ENCODE measurements around the gene SLC44A3. TPM values are rescaled to one million over a fixed set of nuclear protein-coding genes. Genes with fewer than 3 reads are reported as not detected.
"Not testable (repeated sequence)": the region's sequence is repeated elsewhere in the genome, so short reads cannot be mapped to it uniquely, and the experiment has no call there.

Gene SLC44A3
- total and polyA plus RNA-seq, 2 of the 13 experiments (the other 11 are each of a cell fraction or from before 2014, with no cell fraction given) = 6.8 to 14.1 TPM

DNA sequence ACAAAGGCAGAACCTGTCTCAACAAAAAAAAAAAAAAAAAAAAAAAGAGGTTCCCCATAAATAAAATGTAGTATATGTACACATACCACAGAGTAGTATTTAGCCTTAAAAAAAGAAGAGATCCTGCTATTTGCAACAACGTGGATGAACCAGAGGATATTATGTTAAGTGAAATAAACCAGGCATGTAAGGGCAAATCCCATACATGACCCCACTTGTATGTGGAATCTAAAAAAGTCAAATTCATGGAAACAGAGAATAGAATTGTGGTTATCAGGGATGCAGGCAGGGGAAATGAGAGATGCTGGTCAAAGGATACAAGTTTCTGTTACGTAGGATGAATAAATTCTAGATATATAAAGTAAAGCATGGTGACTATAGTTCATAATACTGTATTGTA lies 16.7 kb downstream of the SLC44A3 start:
- ATAC-seq (no peak), FAIRE-seq (no peak), DNase-seq (ENCODE audit: low spot score) (no peak)
- H2AFZ ChIP-seq (ENCODE audit: low read length) = no peak overlapping the region
- H3K36me3 ChIP-seq (replicated peaks in 1 of 2; ENCODE audit: control insufficient read depth in 1 of 2, insufficient read depth in 2 of 2, low read length in 2 of 2) = peaks cover 0 to 1% of the 10 kb centered on the region in 2 experiments; a peak in 2 of 5 replicates
- 98% methylated on average over 2 of the region's 2 CpGs for WGBS (ENCODE audit: low lambda C conversion rate)
- no peak overlapping the region for H3K4me3 ChIP-seq (replicated peaks in 1 of 3; ENCODE audit: insufficient read depth in 1 of 3, low read depth in 2 of 3, low read length in 3 of 3)
- no peaks in the 10 kb centered on the region for H3K9me3 ChIP-seq (ENCODE audit: low read length)
- H3K27me3 ChIP-seq (ENCODE audit: control insufficient read depth in 1 of 2, insufficient read depth in 2 of 2, low read length in 2 of 2) = no peaks in the 10 kb centered on the region
- no peak overlapping the region for H3K27ac ChIP-seq (ENCODE audit: extremely low read length, insufficient read depth, low read length)
- in situ Hi-C loops (cut with HindIII; ENCODE audit: extremely low pct_ligation_motif_present, low pct_unique_long_range_greater_than_20kb) (no loop called here), intact Hi-C loops (cut with micrococcal nuclease; ENCODE audit: unreplicated experiment) (no loop called here)
- H3K9ac ChIP-seq (ENCODE audit: insufficient read depth, low read depth, low read length) = no peak overlapping the region
- no TSS peak for BruUV-seq (replicated peaks)
- TF ChIP-seq ATM (IDR thresholded peaks at IDR 0.05; ENCODE audit: borderline replicate concordance) = no peak
- H4K20me1 ChIP-seq (ENCODE audit: insufficient read depth, low read length) = no peaks in the 10 kb centered on the region
- CTCF ChIA-PET (ENCODE audit: low intra/inter-chr PET ratio, low total read pairs) = no interaction called here
- no peaks in the 10 kb centered on the region for H3K79me2 ChIP-seq (ENCODE audit: insufficient read depth, low read length)
- H3K4me2 ChIP-seq (ENCODE audit: low read depth, low read length) = no peak overlapping the region
- no peaks in the 10 kb centered on the region for H3K4me1 ChIP-seq (ENCODE audit: insufficient read depth, low read length)
- POLR2A ChIA-PET = no interaction called here

DNA sequence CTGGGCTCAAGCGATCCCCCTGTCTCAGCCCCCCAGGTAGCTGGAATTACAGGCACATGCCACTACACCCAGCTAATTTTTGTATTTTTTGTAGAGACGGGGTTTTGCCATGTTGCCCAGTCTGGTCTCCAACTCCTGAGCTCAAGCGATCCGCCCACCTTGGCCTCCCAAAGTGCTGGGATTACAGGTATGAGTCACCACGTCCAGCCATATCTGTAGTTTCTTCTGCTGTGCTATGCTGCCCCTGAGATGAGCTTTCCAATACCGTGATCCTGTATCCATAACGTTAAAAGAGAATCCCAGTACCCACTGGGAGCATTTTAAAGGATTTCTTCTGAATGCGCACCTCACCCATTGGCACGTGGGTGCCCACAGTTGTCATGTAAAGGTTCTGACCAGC lies 20.2 kb downstream of the SLC44A3 start:
- CTCF ChIA-PET (ENCODE audit: low intra/inter-chr PET ratio, low total read pairs); H3K9ac ChIP-seq (ENCODE audit: insufficient read depth, low read depth, low read length); H3K4me2 ChIP-seq (ENCODE audit: low read depth, low read length); FAIRE-seq; DNase-seq (ENCODE audit: low spot score); H4K20me1 ChIP-seq (ENCODE audit: insufficient read depth, low read length); H3K79me2 ChIP-seq (ENCODE audit: insufficient read depth, low read length); H3K4me3 ChIP-seq (replicated peaks in 1 of 3; ENCODE audit: insufficient read depth in 1 of 3, low read depth in 2 of 3, low read length in 3 of 3); ATAC-seq; H3K27me3 ChIP-seq (ENCODE audit: control insufficient read depth in 1 of 2, insufficient read depth in 2 of 2, low read length in 2 of 2); H3K9me3 ChIP-seq (ENCODE audit: low read length); H2AFZ ChIP-seq (ENCODE audit: low read length); H3K4me1 ChIP-seq (ENCODE audit: insufficient read depth, low read length); H3K27ac ChIP-seq (ENCODE audit: extremely low read length, insufficient read depth, low read length); H3K36me3 ChIP-seq (replicated peaks in 1 of 2; ENCODE audit: control insufficient read depth in 1 of 2, insufficient read depth in 2 of 2, low read length in 2 of 2); BruUV-seq (replicated peaks); in situ Hi-C loops (cut with HindIII; ENCODE audit: extremely low pct_ligation_motif_present, low pct_unique_long_range_greater_than_20kb); intact Hi-C loops (cut with micrococcal nuclease; ENCODE audit: unreplicated experiment); POLR2A ChIA-PET: not testable (repeated sequence)
- 92% methylated on average over 9 of the region's 9 CpGs for WGBS (ENCODE audit: low lambda C conversion rate)

DNA sequence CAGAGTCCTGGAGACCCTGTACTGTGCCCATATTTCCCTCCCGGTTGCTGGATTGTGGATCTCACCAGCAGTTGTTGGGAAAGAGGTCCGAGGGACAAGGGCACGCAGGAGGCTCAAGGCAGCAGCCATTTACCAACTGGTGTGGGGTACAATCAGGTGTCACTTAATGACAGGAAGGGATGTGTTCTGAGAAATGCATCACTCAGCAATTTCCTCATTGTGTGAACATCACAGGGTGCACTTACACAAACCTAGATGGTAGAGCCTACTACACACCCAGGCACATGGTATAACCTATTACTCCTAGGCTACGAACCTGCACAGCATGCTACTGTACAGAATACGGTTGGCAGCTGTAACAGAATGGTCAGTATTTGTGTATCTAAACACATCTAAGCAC lies 20.7 kb downstream of the SLC44A3 start:
- POLR2A ChIA-PET = no interaction called here
- FAIRE-seq (no peak), ATAC-seq (no peak), DNase-seq (ENCODE audit: low spot score) (no peak)
- 92% methylated on average over 5 of the region's 5 CpGs for WGBS (ENCODE audit: low lambda C conversion rate)
- H3K27me3 ChIP-seq (ENCODE audit: control insufficient read depth in 1 of 2, insufficient read depth in 2 of 2, low read length in 2 of 2) = no peaks in the 10 kb centered on the region
- H3K9ac ChIP-seq (ENCODE audit: insufficient read depth, low read depth, low read length) = no peak overlapping the region
- H3K79me2 ChIP-seq (ENCODE audit: insufficient read depth, low read length) = no peaks in the 10 kb centered on the region
- no peak overlapping the region for H3K27ac ChIP-seq (ENCODE audit: extremely low read length, insufficient read depth, low read length)
- no peaks in the 10 kb centered on the region for H4K20me1 ChIP-seq (ENCODE audit: insufficient read depth, low read length)
- H2AFZ ChIP-seq (ENCODE audit: low read length) = no peak overlapping the region
- H3K4me2 ChIP-seq (ENCODE audit: low read depth, low read length) = no peak overlapping the region
- no peaks in the 10 kb centered on the region for H3K4me1 ChIP-seq (ENCODE audit: insufficient read depth, low read length)
- in situ Hi-C loops (cut with HindIII; ENCODE audit: extremely low pct_ligation_motif_present, low pct_unique_long_range_greater_than_20kb) = no loop called here
- H3K36me3 ChIP-seq (replicated peaks in 1 of 2; ENCODE audit: control insufficient read depth in 1 of 2, insufficient read depth in 2 of 2, low read length in 2 of 2) = peaks cover 1 to 4% of the 10 kb centered on the region in 2 experiments; a peak in 4 of 5 replicates
- intact Hi-C loops (cut with micrococcal nuclease; ENCODE audit: unreplicated experiment) = no loop called here
- no peaks in the 10 kb centered on the region for H3K9me3 ChIP-seq (ENCODE audit: low read length)
- TF ChIP-seq MAFF (IDR thresholded peaks at IDR 0.05; ENCODE audit: low read depth, low read length) (peak; percentile 85), RFX3 (CRISPR knock-in tag; IDR thresholded peaks at IDR 0.05) (no peak), MAFK (conservative IDR thresholded peaks at IDR 0.05 in 1 of 2, IDR thresholded peaks at IDR 0.05 in 1 of 2; ENCODE audit: low read length in 2 of 2) (peak; percentile 84 to 93)
- CTCF ChIA-PET (ENCODE audit: low intra/inter-chr PET ratio, low total read pairs) = no interaction called here
- no peak overlapping the region for H3K4me3 ChIP-seq (replicated peaks in 1 of 3; ENCODE audit: insufficient read depth in 1 of 3, low read depth in 2 of 3, low read length in 3 of 3)
- no TSS peak for BruUV-seq (replicated peaks)

All from HepG2 (cell line).